GM15510 (cell line): ENCODE measurements around the gene VPS36.

Source experiments
- POLR2A ChIP-seq: IDR thresholded peaks from 3 replicates; pipeline ENCODE4 v1.6.1; 2011; ENCODE audit warnings: borderline replicate concordance; ENCODE audit not compliant: insufficient read length; ENCODE audit errors: extremely low read depth

VPS36 gene, protein sequence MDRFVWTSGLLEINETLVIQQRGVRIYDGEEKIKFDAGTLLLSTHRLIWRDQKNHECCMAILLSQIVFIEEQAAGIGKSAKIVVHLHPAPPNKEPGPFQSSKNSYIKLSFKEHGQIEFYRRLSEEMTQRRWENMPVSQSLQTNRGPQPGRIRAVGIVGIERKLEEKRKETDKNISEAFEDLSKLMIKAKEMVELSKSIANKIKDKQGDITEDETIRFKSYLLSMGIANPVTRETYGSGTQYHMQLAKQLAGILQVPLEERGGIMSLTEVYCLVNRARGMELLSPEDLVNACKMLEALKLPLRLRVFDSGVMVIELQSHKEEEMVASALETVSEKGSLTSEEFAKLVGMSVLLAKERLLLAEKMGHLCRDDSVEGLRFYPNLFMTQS

DNA sequence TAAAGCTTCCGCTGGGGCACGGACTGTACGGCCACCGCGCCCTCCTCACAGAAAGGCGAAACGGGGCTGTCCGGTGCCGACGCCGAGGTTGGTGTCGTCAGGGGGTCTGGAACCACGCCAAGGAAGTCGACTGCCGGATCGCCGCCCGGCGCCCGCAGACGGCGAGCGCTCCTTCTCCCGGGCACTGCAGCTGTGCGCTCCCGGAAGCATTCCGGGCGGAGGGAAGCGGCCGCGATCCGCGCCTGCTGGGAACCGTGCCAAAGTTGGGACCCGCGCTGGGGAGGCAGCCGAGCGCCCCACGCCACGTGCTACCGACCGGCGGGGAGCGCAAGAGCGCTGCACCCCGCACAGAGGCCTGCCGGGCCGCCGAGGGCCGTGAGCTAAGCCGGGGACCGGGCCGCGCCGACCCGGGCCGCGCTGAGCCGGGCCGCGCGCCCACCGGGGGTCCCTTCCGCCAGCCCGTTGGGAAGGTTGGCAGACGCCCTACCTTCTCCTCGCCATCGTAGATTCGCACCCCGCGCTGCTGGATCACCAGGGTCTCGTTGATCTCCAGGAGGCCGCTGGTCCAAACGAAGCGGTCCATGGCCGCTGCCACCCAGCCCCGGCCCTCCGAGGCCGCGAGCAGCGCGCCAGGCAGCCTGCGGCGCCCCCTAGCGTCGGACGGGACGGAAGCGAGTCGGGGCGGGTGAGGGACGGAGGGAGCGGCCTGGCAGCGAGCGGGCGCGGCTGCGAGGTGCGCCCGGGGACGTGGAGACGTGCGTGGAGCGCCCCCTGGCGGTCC lies at the start of gene VPS36:
VPS36 (minus strand) TSS at position 623 of the 781 bp plus-strand sequence; CDS start at position 583, 40 bp downstream.
- TF ChIP-seq POLR2A = peak; percentile 93

DNA sequence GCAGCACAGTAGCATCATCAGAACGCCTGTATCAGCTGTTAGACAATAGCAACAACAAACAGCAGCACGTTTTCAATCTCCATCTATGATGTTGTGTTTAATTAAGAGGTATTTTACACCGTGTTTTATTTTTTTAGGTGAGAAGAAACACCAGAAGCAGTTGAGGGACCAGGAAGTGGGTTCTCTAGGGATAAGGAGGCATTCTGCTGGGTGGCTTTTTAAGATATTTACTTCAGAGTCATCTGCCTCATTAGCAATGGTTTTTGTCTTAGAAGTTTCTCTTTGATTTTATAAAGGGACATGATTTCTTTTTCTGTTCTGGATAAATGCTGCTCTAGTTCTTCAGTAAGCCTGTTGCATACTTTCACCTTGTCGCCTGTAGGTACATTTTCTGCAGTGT lies 13.1 kb upstream of the VPS36 start:
- no peak for TF ChIP-seq POLR2A

DNA sequence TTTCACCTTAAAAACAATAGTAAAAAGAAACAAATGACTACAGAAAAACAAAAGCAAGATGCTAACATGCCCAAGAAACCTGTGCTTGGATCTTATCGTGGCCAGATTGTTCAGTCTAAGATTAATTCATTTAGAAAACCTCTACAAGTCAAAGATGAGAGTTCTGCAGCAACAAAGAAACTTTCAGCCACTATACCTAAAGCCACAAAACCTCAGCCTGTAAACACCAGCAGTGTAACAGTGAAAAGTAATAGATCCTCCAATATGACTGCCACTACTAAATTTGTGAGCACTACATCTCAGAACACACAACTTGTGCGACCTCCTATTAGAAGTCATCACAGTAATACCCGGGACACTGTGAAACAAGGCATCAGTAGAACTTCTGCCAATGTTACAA lies 10.8 kb upstream of the VPS36 start:
- TF ChIP-seq POLR2A = no peak

DNA sequence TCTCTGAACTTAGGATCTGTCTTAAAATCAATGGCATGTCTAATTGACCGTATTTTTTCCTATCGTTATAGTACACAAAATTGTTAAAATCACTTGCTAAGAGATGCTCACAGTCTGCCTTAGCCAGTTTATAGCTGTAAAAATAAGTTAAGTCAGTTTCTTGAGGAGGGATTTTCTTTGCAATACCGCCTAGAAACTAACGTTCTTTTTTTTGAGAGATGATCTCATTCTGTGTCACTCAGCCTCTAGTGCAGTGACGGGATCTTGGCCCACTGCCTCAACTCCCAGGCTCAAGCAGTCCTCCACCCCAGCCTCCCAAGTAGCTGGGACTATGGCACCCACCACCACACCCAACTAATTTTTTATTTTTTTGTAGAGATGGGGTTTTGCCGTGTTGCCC lies 9.2 kb upstream of the VPS36 start:
- TF ChIP-seq POLR2A = no peak

DNA sequence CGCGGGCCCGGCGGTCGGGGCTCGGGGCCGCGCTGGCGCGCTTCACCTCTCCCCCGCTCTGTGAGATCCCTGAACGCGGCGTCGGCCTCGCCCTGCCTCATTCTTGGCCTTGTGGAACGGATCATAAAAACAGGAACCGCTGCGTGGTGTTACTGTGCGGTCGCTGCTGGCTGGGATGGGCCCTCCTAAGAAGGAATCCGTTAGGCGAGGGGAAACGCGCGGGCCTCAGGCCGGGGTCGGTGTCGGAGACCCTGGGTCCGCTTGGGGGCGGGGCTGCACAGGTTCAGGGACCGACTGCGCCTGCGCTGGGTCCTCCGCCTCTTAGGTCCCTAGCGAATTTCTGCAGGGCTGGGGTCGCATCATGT lies 5.2 kb upstream of the VPS36 start:
- no peak for TF ChIP-seq POLR2A

DNA sequence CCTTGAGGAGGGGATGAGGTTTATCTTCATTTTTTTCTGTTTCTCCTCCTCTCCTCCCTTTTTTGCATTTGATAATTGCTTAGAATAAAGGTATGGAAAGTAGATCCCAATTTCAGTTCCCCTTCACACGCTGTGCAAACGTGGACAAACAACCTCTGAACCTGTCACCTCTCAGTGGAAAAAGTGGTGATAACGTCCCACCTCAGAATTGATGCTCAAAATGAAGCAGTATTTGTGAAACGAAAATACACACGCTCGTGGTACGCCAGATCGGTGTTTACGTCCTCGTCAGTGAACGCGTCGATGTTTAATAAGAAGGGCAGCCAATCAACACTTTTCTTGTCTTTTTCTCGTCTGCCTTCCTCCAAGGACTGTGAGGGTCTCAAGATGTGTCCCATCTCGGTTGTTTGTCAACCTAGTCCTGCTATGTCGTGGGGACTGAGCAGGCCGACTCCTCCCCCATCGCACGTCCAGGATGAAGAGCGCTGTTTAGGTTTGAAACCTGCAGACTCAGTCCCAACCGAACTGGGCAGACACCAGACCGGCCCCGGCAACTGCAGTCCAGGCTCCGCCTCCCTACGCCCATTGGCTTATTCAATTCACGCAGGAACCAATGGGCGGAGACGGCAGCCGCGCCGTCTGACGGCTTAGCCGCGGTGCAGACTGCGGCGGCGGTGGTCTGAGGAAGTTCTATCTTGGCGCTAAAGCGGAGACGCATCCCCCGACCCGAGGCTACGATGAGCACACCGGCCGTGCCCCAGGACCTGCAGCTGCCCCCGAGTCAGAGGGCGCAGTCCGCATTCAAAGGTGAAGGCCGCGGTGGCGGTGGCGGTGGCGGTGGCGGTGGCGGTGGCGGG lies 4.6 kb upstream of the VPS36 start, which contains the start of gene CKAP2:
CKAP2 (plus strand) TSS at position 659 of the 857 bp plus-strand sequence; CDS start at position 738, 79 bp downstream.
- peak; percentile 90 for TF ChIP-seq POLR2A

DNA sequence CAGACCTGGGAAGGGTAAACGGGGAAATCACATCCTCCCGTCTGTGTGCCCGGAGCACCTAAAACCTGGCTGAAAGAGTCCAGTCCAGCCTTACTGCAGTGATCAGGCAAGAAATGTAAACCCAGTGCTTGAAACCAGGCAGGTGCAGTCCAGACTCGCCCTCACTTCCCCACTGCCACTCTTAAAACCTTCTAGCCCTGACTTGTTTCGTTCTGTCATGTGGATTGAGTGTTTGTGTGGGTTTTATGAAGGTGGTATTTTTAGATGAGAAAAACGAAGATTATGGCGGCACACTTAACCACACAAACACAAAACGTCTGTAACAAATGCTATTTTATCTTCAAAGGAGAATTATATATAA lies 4.0 kb upstream of the VPS36 start:
- TF ChIP-seq POLR2A = peak; percentile 40

DNA sequence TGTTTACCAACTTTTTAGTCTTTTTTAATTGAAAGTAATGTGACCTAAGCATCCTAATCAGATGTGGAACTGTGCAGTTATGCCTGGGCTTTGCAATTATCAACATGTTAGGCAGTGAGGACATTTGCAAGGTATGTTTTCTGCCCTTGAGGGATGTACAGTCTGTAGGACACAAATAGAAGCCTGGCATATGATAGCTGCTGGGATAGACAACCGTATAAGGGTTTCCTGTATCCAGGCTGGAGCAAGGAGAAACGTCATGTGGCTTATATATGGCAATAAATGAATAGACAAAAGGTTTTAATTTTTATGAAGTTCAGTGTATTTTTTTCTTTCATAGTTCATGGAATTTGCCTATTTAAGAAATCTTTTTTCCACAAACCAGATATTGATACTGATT lies 2.0 kb upstream of the VPS36 start:
- TF ChIP-seq POLR2A = no peak

DNA sequence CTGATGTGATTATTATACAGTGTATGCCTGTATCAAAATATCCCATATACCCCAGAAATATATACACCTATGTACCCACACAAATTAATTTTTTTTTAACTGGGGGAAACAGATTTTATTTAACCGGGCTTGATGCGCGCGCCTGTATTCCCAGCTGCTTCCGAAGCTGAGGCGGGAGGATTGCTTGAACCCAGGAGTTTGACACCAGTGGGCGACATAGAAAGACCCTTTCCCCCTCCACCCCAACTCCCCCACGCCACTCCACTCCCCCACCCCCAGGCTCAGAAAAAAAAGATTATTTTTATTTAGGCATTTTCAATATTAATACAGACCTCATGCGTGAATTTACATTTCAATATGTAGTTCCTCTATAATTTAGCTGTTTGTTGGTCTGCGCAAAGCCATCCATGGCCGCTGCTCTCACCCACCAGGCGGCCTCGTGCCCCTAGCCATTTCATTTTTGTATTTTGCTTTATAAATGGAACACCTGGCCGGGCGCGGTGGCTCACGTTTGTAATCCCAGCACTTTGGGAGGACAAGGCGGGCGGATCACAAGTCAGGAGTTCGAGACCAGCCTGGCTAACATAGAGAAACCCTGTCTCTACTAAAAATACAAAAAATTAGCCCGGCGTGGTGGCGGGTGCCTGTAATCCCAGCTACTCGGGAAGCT lies 836 bp upstream of the VPS36 start:
- TF ChIP-seq POLR2A = no peak

DNA sequence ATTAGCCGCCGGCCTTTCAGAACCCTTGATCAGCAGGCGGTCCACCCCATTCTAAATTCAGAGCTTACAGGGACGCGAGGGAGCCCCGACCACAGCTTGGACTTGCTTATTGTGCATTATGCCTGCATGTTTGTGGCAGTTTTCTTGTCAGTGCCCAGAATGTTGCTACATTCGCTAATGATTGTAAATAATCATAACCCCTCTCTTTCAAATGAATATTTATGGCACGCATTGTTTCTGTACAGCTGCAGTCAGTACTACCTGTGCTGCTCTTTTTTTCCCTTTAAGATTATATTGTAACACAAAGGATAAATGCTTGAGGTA lies 321 bp upstream of the VPS36 start:
- no peak for TF ChIP-seq POLR2A

DNA sequence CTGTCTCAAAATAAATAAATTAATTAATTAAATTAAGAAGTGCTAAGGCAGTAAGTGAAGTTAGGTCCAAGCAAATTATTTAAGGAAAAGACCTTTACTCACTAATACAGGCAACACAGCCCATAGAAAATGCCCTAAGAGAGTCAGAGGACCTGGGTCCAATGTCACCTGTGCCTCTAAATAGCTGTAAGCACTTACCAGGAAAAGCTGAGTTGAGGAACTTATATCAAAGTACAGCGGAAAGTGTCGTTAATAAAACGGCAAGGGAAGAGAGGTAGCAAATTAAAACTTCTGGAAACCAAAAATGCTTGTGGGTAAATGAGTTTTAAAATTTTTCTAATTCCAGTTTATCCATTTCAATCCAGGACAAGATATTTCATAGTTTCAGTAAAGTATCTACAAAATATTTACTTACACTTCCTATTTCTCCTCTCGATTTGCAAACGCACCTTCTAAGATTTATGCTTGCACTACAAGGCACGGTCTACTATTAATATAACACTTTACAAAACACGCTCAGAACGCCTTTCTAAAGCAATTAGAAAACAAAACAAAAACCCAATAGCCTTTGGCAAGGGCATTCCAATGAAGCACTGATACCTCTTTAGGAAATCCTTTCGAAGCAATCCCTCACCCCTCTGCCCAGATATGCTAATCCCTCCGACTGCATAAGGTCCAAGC lies 963 bp downstream of the VPS36 start:
- TF ChIP-seq POLR2A = no peak

DNA sequence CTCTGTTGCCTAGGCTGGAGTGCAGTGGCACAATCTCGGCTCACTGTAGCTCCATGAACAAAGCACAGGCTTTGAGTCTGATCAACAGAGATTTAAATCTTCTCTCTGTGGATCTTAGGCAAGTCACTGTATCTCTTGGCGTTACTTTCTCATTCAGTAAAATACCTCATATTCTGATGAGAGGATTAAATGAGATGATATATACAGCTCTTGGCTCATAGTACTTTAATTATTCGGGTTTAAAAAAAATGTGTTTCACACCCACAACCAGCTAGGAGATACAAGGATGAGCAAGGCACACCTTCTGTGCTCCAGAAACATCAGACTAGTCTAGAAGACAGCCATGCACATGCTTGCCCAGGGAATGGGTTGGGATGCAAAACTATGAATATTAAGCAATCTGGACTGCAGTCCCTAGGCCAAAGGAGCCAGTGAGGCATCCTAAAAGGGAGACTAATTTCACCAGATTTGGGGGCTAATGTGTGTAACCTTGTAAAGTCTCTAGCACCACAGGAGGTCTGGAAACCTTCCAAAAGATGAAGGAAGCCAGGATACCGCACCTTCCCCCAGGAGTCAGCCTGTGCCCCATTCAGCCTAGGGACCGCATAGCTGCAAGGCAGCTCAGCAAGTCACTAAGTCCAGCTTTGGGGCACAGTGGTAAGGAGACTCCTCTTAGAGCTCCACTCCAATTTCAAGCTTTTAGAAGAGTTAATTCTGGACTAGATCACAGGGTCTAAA lies 2.5 kb downstream of the VPS36 start:
- TF ChIP-seq POLR2A = no peak

DNA sequence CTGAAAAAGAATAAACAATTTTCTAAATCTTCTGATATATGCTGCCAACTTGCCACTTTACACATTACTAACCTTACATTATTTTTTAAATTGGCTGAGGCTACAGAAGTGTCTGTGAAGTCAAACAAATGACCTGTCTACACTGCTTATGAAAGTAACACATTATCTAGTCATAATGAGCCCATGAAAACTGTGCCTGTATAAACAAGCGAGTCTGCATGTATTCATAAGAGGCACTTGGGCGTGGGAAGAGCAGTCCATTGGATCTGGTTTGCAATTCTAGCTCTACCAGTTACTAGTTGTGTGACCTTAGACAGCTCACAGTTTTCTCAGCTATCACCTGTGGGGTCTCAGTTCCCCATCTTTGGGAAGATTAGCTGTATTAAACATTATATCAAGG lies 3.1 kb downstream of the VPS36 start:
- no peak for TF ChIP-seq POLR2A
